Forelimb muscle (tissue), 1 donor: ENCODE data around the gene ARHGDIB. TPM values are rescaled to one million over a fixed set of nuclear protein-coding genes. Genes with fewer than 3 reads are reported as not detected.

Experiments
- DNase-seq: peaks from one replicate; pipeline ENCODE4 v3.0.0-alpha.2; 2013; ENCODE audit warnings: low read depth
- polyA plus RNA-seq: library from polyadenylated mRNA; unstranded; fragments of 120-200 nt; gene quantifications from one replicate; pipeline ENCODE4 v1.2.1, GENCODE V29; 2013; ENCODE audit not compliant: insufficient read length

ARHGDIB gene
- polyA plus RNA-seq, 1 donor: 32.3 TPM

GRCh38 chr12:14956024-14956891 lies 5.1 kb downstream of the ARHGDIB start:
- no peak for DNase-seq

- no peak for DNase-seq
These were observed 7.1 kb downstream of the ARHGDIB start for GRCh38 chr12:14954269-14954668.

GRCh38 chr12:14953752-14954151 lies 7.6 kb downstream of the ARHGDIB start:
- DNase-seq: no peak

GRCh38 chr12:14952299-14952921 lies 9.0 kb downstream of the ARHGDIB start:
- no peak for DNase-seq

GRCh38 chr12:14951851-14952250 lies 9.6 kb downstream of the ARHGDIB start:
- DNase-seq: no peak

- no peak for DNase-seq
These were observed 10.2 kb downstream of the ARHGDIB start for GRCh38 chr12:14950982-14951746.

GRCh38 chr12:14950421-14950820 lies 11.0 kb downstream of the ARHGDIB start:
- no peak for DNase-seq

GRCh38 chr12:14949631-14950030 lies 11.8 kb downstream of the ARHGDIB start:
- no peak for DNase-seq

- no peak for DNase-seq
These were observed 12.7 kb downstream of the ARHGDIB start for GRCh38 chr12:14948672-14949071.

GRCh38 chr12:14946861-14947260 lies 14.5 kb downstream of the ARHGDIB start:
- DNase-seq: no peak

- DNase-seq: no peak
These were observed 15.2 kb downstream of the ARHGDIB start for GRCh38 chr12:14946162-14946561.

GRCh38 chr12:14942196-14942931 lies 19.0 kb downstream of the ARHGDIB start:
- DNase-seq: no peak

- no peak for DNase-seq
These were observed 20.0 kb downstream of the ARHGDIB start for GRCh38 chr12:14941369-14941768.

GRCh38 chr12:14938301-14938700 lies 23.1 kb downstream of the ARHGDIB start, which contains the start of gene ERP27:
TSS of gene ERP27 (minus strand) at chr12:14938537. CDS start at chr12:14938508, 29 bp downstream.
- no peak for DNase-seq

GRCh38 chr12:14937689-14938088 lies 23.7 kb downstream of the ARHGDIB start:
- DNase-seq: no peak

GRCh38 chr12:14937014-14937413 lies 24.4 kb downstream of the ARHGDIB start:
- DNase-seq: no peak

GRCh38 chr12:14936224-14936861 lies 25.1 kb downstream of the ARHGDIB start:
- DNase-seq: no peak

- no peak for DNase-seq
These were observed 26.4 kb downstream of the ARHGDIB start for GRCh38 chr12:14935031-14935430.

- DNase-seq: no peak
These were observed 26.9 kb downstream of the ARHGDIB start for GRCh38 chr12:14934511-14934910.

GRCh38 chr12:14931791-14932560 lies 29.4 kb downstream of the ARHGDIB start:
- no peak for DNase-seq
